ENCODE data around the gene MAZ.
"Not testable (repeated sequence)": the region's sequence is repeated elsewhere in the genome, so short reads cannot be mapped to it uniquely, and the experiment has no call there.

MAZ gene

DNA sequence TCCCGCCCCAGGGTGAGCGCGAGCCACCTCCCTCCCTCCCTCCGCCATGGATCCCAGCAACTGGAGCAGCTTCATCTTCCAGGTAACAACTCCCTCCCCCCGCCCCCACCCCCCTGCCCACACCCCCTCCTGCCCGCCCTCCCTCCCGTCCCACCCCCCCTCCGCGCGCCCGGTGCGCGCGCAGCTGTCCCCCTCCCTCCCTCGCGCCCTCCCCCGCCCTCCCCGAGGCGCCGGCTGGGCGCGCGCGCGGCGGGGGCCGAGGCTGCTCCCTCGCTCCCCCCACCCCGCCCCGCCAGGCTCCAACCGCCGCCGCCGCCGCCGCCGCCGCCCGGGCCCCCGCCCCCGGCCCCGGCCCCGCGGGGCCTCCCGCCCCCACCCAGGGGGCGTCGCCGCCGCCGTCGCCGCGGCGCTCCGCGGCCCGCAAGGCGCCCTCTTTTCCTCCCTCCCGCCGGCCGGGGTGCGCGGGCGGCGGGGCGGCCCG is at the start of gene MAZ:
Gene MAZ, plus strand, starts transcription at position 431 of the 481 bp plus-strand sequence. CDS start 173 bp downstream, outside the sequence.
- peak in 1 of 2 donors; percentile 50 for DNase-seq (ENCODE audit: low read depth in 2 of 2)

DNA sequence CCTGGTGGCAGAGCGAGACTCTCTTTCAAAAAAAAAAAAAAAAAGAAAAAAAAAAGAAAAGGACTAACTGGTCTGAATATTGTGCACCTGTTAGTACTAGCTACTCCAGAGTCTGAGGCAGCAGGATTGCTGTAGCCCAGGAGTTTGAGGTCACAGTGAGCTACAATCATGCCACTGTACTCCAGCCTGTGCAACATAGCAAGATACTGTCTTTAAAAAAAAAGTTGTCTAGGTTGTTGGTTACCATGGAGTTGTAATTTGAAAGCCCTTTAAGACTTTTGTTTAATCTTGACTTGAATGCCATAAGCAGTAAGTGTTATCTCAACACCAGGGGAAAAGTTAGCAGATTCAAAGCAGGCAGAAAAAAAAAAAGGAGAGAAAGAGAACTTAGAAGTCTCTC is 49.7 kb upstream of the MAZ start:
- no peak for DNase-seq (ENCODE audit: low read depth in 2 of 2)

- not testable (repeated sequence) for DNase-seq (ENCODE audit: low read depth in 2 of 2)
Measured at GRCh38 chr16:29757086-29757485, 49.2 kb upstream of the MAZ start.

DNA sequence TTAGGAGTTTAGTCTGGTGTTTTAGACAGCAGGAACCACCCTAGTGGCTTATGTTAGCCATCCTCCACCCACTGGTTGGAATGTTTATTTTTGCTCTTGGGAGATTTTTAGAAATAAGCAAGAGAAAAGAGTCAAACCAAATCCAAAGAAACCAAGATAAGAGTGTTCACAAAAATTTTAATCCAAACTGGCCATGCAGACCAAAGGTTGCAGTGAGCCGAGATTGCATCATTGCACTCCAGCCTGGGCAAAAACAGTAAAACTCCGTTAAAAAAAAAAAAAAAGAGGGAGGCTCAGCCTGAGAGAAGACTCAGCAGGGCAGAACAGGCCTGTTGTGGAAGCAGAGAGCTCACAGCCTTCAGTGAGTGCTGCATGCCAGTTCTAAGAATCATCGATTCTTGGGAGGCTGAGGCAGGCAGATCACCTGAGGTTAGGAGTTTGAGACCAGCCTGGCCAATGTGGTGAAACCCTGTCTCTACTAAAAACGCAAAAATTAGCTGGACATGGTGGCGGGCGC is 48.3 kb upstream of the MAZ start:
- no peak for DNase-seq (ENCODE audit: low read depth in 2 of 2)

- no peak for DNase-seq (ENCODE audit: low read depth in 2 of 2)
Measured at GRCh38 chr16:29760567-29761279, 45.6 kb upstream of the MAZ start.

- not testable (repeated sequence) for DNase-seq (ENCODE audit: low read depth in 2 of 2)
Measured at GRCh38 chr16:29761280-29761651, 45.1 kb upstream of the MAZ start.

DNA sequence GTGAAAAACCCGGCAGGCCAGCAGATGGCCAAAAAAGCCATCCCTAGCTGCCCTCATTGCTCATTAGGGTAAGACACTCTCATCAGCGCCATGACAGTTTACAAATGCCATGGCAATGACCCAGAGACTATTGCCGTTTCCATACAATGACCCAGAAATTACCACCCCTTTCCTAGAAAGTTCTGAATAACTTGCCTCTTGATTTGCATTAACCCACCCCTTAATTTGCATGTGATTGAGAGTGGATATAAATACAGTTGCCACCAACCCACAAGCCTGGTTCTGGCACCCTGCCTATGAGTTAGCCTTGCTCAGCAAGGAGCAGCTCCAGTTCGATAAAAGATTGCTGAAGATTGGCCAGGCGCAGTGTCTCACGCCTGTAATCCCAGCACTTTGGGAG is 44.4 kb upstream of the MAZ start:
- no peak for DNase-seq (ENCODE audit: low read depth in 2 of 2)

DNA sequence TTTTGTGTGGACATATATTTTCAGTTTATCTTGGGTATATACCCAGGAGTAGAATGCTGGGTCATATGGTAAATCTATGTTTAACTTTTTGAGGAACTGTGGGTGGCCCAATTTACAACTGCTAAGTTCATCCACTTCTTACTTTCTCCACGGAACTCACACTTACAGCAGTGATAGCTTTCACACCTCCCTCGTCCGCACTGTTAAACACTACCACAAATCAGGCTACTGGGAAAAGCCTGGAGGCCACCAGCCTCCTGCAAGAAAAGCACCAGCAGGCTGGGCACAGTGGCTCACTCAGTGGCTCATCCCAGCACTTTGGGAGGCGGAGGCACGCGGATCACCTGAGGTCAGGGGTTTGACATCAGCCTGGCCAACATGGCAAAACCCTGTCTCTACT is 43.0 kb upstream of the MAZ start:
- DNase-seq (ENCODE audit: low read depth in 2 of 2), result no peak

GRCh38 chr16:29765167-29766032 is 40.9 kb upstream of the MAZ start:
- DNase-seq (ENCODE audit: low read depth in 2 of 2), result no peak

- DNase-seq (ENCODE audit: low read depth in 2 of 2), result no peak
Measured at GRCh38 chr16:29766571-29766970, 39.8 kb upstream of the MAZ start.

DNA sequence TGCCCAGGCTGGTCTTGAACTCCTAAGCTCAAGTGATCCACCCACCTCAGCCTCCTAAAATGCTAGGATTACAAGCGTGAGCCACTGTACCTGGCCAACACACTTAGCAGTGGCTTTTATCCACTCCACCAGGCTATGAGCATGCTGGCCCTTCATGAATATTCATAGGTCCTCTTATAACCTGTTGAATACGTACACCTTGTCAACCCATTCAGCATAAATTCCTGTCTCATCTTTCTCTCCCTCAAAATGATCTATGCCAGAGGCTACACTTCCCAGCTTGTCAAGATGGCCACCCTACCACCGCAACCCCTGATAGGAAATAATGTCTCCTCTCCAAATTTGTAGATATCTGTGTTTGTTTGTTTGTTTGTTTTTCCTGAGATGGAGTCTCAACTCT is 39.3 kb upstream of the MAZ start:
- no peak for DNase-seq (ENCODE audit: low read depth in 2 of 2)

DNA sequence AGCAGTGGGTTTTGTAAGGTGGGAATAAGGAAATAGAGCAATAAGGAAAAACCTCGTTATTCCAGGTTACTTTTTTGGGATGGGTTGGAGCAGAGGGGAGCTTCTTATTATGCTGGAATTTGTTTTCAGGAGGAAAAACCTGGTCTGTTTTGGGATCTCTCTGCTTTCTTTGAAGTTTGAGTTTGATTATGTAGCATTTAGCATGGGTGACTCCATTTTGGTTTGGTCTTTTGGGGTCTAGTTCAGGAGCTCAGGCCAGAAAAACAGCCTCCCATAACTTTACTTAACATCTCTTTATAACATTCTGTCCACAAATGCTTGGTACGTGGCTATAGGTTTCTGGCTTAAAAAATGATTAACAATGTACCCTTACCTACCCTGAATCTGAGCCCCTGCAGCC is 36.8 kb upstream of the MAZ start:
- no peak for DNase-seq (ENCODE audit: low read depth in 2 of 2)

GRCh38 chr16:29770250-29770929 is 35.9 kb upstream of the MAZ start:
- DNase-seq (ENCODE audit: low read depth in 2 of 2), result no peak

DNA sequence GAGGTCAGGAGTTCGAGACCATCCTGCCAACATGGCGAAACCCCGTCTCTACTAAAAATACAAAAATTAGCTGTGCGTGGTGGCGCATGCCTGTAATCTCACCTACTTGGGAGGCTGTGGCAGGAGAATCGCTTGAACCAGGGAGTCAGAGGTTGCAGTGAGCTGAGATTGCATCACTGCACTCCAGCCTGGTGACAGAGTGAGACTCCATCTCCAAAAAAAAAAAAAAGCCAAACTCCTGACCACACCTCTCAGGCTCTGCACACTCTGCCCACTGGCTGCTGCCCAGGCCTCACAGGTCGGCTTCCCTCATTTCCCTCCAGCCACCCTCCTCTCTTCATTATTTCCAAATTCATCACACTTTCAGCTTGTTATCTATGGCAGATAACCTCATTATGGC is 34.0 kb upstream of the MAZ start:
- DNase-seq (ENCODE audit: low read depth in 2 of 2), result not testable (repeated sequence)

GRCh38 chr16:29774730-29775129 is 31.6 kb upstream of the MAZ start:
- DNase-seq (ENCODE audit: low read depth in 2 of 2), result no peak

- DNase-seq (ENCODE audit: low read depth in 2 of 2), result no peak
Measured at GRCh38 chr16:29775742-29776408, 30.5 kb upstream of the MAZ start.

DNA sequence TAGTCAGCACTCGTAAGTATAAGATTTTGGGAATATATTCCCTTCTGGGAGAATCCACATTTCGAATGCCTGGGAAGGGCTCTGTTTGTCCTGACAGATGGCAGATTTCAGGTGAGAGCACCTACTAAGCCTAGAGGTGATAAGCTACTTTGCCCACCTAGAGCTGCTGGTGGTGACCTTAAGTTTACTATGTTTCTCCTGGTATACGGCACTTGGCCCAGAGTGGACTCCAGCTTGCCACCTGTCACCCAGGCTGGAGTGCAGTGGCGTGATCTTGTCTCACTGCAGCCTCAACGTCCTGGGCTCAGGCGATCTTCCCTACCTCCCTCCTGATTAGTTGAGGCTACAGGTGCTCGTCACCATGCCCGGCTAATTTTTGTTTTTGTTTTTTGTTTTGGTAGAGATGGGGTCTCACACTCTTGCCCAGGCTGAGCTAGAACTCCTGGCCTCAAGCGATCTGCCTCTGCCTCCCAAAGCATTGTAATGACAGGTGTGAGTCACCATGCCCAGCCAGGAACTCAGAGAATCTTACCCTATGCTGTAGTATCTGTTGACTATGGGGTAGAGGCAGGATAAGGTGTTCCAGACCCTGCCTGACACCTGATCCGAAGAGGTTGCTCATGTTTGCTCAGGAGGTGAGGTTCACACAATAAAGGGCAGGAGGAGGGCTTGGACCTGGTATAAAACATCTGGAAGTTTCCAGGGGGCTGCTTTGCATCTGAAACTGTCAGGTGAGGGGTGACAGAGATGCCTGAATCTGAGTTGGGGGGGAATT is 28.6 kb upstream of the MAZ start, which contains the start of gene ZG16:
Gene ZG16, plus strand, starts transcription at position 681 of the 775 bp plus-strand sequence. CDS start 1,011 bp downstream, outside the sequence.
- no peak for DNase-seq (ENCODE audit: low read depth in 2 of 2)

DNA sequence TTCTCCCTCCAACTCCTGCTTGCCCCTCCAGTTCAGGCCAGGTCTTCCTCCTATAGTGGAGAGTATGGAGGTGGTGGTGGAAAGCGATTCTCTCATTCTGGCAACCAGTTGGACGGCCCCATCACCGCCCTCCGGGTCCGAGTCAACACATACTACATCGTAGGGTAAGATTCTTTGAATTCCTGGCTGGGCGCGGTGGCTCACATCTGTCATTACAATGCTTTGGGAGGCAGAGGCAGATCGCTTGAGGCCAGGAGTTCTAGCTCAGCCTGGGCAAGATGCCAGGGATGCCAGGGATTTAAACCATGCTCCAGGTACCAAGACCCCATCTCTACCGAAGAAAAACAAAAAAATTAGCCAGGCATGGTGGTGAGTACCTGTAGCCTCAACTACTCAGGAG is 26.9 kb upstream of the MAZ start:
- DNase-seq (ENCODE audit: low read depth in 2 of 2), result no peak

- DNase-seq (ENCODE audit: low read depth in 2 of 2), result not testable (repeated sequence)
Measured at GRCh38 chr16:29783094-29783953, 23.0 kb upstream of the MAZ start.

DNA sequence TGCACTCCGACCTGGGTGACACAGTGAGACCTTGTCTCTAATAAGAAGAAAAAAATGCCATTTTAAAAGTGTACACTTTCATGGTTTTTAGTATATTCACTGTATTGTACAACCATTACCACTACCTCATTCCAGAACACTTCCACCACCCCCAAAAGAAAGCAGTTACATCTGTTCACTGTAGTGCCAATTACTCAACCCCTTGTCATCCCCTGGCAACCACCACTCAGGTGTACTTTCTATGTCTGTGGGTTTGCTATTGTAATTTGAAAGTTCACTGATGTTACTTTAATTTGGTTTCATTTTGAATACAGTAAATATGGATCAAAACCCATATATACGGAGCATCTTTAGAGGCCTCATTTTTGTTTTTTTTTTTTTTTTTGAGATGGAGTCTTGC is 22.2 kb upstream of the MAZ start:
- DNase-seq (ENCODE audit: low read depth in 2 of 2), result no peak
